SU-DHL-6 (cell line): ENCODE measurements around the gene COL23A1.

Experiments used
- H2AFZ ChIP-seq: fragments of 200-600 bp; sonication (generic); 2 replicates; pipeline ENCODE4 v1.6.1; 2014; ENCODE audit warnings: low read depth, mild to moderate bottlenecking, moderate library complexity, mixed read lengths, antibody characterized with exemption, low read length; ENCODE audit not compliant: severe bottlenecking
- H3F3A ChIP-seq: fragments of 200-600 bp; shearing (Covaris generic); 2 replicates; pipeline ENCODE4 v1.6.0; 2016; ENCODE audit warnings: antibody characterized with exemption, mild to moderate bottlenecking; ENCODE audit not compliant: insufficient read depth
- H3K27ac ChIP-seq: fragments of 200-600 bp; sonication (generic); 2 replicates; pipeline ENCODE4 v1.5.1; 2016; ENCODE audit warnings: low read depth, mild to moderate bottlenecking, low read length, moderate library complexity, mixed read lengths
- H3K27me3 ChIP-seq: fragments of 200-600 bp; sonication (generic), shearing (Covaris generic); 2 replicates; pipeline ENCODE4 v1.6.0; 2014; ENCODE audit warnings: mild to moderate bottlenecking, low read length
- H3K36me3 ChIP-seq: fragments of 200-600 bp; sonication (generic); 2 replicates; pipeline ENCODE4 v1.6.1; 2014; ENCODE audit warnings: mild to moderate bottlenecking, low read length, mixed read lengths
- H3K4me2 ChIP-seq: fragments of 300-600, 200-600 bp; shearing (Covaris generic), sonication (generic); 2 replicates; pipeline ENCODE4 v1.6.0; 2014; ENCODE audit warnings: low read length, low read depth, mild to moderate bottlenecking; ENCODE audit not compliant: poor library complexity, severe bottlenecking
- H3K4me3 ChIP-seq: fragments of 200-600 bp; sonication (generic); 2 replicates; pipeline ENCODE4 v1.5.1; 2014; ENCODE audit warnings: antibody characterized with exemption, low read length, mild to moderate bottlenecking, mixed read lengths; ENCODE audit not compliant: insufficient read depth, poor library complexity, severe bottlenecking
- H3K79me2 ChIP-seq: fragments of 200-600 bp; sonication (generic); 2 replicates; pipeline ENCODE4 v1.6.1; 2014; ENCODE audit warnings: mild to moderate bottlenecking, low read length, moderate library complexity; ENCODE audit not compliant: insufficient read depth
- H3K9ac ChIP-seq: fragments of 200-600 bp; sonication (generic); 2 replicates; pipeline ENCODE4 v1.7.0; 2014; ENCODE audit warnings: mild to moderate bottlenecking, low read length
- H3K9me2 ChIP-seq: fragments of 200-600 bp; sonication (generic); replicated peaks from 2 replicates; pipeline ENCODE4 v1.6.1; 2014; ENCODE audit warnings: low read length; ENCODE audit not compliant: insufficient read depth
- H3K9me3 ChIP-seq: fragments of 200-600 bp; sonication (generic); 2 replicates; pipeline ENCODE4 v1.6.1; 2014; ENCODE audit warnings: low read length, mixed read lengths; ENCODE audit not compliant: insufficient read depth
- H4K20me1 ChIP-seq: fragments of 200-600 bp; sonication (generic); 2 replicates; pipeline ENCODE4 v1.6.1; 2014; ENCODE audit warnings: low read depth, mild to moderate bottlenecking, antibody characterized with exemption, low read length, moderate library complexity, mixed read lengths
- EZH2phosphoT487 ChIP-seq: fragments of 200-600 bp; sonication (generic), shearing (Covaris generic); conservative IDR thresholded peaks from 2 replicates; pipeline ENCODE4 v1.6.1; 2018; ENCODE audit warnings: mild to moderate bottlenecking, antibody characterized with exemption, low read length, moderate library complexity, mixed read lengths
- TF ChIP-seq, protein P1 (sequence below): fragments of 200-600 bp; sonication (generic); IDR thresholded peaks from one replicate; pipeline ENCODE4 v1.5.1; 2017; ENCODE audit warnings: antibody characterized with exemption, mild to moderate bottlenecking, low read length, moderate library complexity; ENCODE audit not compliant: insufficient read depth, poor library complexity, severe bottlenecking

Gene COL23A1

DNA sequence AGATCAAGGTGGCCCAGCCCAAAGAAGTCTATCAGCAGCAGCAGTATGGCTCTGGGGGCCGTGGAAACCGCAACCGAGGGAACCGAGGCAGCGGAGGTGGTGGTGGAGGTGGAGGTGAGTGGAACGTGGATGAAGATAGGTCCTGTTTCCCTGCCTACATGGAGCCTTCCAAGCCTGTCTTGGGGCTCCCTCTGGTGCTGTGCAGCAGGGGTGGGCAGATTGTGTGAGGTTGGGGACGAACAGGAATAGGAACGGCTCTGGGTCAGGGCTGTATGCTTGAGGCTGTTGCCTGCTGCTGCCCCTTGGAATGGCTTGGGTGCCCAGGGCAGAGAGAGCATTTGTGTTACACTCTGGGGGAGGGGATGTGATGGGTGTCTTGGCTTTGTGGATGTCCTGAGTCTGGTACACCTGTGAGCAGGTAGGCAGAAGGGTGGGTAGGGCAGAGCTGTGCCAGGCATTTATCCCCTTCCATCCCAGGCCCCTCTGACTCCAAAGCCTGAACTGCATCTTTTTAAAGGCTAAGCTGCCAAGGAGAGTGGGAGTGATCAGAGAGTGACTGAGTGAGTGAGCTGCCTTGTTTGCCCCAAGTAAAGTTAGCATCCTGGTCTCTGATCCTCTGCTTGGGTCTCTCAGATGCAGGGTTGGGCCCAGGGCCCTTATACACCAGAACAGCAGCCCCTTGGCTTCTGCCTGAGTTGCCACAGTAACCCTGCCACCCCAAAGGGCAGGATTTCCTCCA is 380.7 kb downstream of the COL23A1 start:
- Histone ChIP-seq H3K4me3 (no peak overlapping the region), H3K9ac (no peak overlapping the region), H3K9me3 (no peaks in the 10 kb centered on the region), H3K79me2 (peaks cover 40% of the 10 kb centered on the region), H3K27ac (no peak overlapping the region), H2AFZ (no peak overlapping the region), H3F3A (peaks cover 86% of the 10 kb centered on the region), H3K4me2 (no peak overlapping the region), H3K9me2 (no peaks in the 10 kb centered on the region), H3K27me3 (no peaks in the 10 kb centered on the region), H3K36me3 (peaks cover 50% of the 10 kb centered on the region), H4K20me1 (peaks cover 40% of the 10 kb centered on the region)
- no peak for TF ChIP-seq EZH2phosphoT487
- TF ChIP-seq, protein P1, sequence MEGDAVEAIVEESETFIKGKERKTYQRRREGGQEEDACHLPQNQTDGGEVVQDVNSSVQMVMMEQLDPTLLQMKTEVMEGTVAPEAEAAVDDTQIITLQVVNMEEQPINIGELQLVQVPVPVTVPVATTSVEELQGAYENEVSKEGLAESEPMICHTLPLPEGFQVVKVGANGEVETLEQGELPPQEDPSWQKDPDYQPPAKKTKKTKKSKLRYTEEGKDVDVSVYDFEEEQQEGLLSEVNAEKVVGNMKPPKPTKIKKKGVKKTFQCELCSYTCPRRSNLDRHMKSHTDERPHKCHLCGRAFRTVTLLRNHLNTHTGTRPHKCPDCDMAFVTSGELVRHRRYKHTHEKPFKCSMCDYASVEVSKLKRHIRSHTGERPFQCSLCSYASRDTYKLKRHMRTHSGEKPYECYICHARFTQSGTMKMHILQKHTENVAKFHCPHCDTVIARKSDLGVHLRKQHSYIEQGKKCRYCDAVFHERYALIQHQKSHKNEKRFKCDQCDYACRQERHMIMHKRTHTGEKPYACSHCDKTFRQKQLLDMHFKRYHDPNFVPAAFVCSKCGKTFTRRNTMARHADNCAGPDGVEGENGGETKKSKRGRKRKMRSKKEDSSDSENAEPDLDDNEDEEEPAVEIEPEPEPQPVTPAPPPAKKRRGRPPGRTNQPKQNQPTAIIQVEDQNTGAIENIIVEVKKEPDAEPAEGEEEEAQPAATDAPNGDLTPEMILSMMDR = no peak

DNA sequence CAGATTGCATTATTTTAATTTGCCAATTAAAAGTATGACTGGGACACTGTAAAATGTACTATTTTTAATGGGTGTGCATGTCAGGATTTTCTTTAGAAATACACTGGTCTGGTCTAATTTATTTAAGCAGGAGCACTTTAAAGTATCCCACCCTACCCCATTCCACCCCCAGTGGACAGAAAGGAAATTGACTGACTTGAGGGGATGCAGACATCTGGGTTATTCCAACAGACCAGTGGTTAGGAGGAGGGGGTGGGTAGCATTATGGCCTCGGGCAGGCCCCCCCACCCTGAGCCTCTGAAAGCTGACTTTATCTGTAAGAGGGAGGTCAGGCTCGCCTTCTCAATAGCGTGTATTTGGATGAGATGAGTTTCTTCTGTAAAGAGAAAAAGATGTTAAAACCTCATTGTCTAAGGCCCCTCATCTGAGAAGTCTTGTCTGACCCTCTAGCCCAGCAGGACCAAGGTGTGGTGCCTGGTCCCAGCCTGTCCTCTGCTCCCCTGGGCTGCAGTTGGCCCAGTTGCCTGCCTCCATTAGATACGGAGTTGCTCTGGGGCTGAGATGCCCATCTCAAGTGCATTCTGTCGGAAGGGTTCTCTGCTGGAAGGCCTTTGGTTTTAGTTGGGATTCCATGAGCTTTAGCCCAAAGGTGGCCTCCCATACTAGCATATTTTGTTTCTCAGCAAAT is 381.5 kb downstream of the COL23A1 start:
- TF ChIP-seq EZH2phosphoT487 = no peak
- TF ChIP-seq, protein P1 = no peak
- Histone ChIP-seq H3K36me3 (peaks cover 50% of the 10 kb centered on the region), H3K27ac (no peak overlapping the region), H3K27me3 (no peaks in the 10 kb centered on the region), H3K9me3 (no peaks in the 10 kb centered on the region), H2AFZ (no peak overlapping the region), H3K9ac (no peak overlapping the region), H3K4me2 (no peak overlapping the region), H3K9me2 (no peaks in the 10 kb centered on the region), H4K20me1 (peaks cover 40% of the 10 kb centered on the region), H3F3A (peaks cover 84% of the 10 kb centered on the region), H3K79me2 (peaks cover 46% of the 10 kb centered on the region), H3K4me3 (no peak overlapping the region)

DNA sequence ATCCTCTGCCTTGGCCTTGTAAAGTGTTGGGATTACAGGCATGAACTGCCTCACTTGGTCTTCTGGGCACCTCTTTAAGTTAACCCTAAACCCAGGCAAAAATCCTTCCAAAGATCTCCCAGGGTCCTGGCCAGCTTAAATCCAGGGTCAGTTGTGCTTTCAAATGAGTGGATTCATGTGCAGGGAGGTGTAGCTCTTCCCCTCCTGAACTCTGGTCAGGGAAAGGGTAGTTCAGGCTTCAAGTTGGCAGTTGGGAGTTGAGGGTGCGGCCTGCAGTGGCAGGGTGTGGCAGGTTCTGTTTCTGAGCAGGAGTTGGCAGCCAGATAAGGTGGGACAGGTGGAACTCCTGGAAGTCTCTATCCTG is 382.3 kb downstream of the COL23A1 start:
- TF ChIP-seq, protein P1 = no peak
- no peak for TF ChIP-seq EZH2phosphoT487
- no peaks in the 10 kb centered on the region for H3K9me2 ChIP-seq
- peaks cover 48% of the 10 kb centered on the region for H3K79me2 ChIP-seq
- H3K36me3 ChIP-seq = peaks cover 50% of the 10 kb centered on the region
- H3K9ac ChIP-seq = no peak overlapping the region
- H2AFZ ChIP-seq = no peak overlapping the region
- H3K27ac ChIP-seq = no peak overlapping the region
- H3F3A ChIP-seq = peaks cover 76% of the 10 kb centered on the region
- no peaks in the 10 kb centered on the region for H3K27me3 ChIP-seq
- H4K20me1 ChIP-seq = peaks cover 40% of the 10 kb centered on the region
- no peaks in the 10 kb centered on the region for H3K9me3 ChIP-seq
- no peak overlapping the region for H3K4me2 ChIP-seq
- H3K4me3 ChIP-seq = no peak overlapping the region
